ENCODE data around the gene PSMD6.

Gene PSMD6

GRCh38 chr3:64067506-64068346, 44.4 kb upstream of the PSMD6 start:
- Histone ChIP-seq H3K9ac (ENCODE audit: low read length) (no peak overlapping the region), H2AFZ (ENCODE audit: low read depth, low read length) (no peak overlapping the region), H3K27me3 (ENCODE audit: low read depth, low read length) (peaks cover 28% of the 10 kb centered on the region), H3K4me1 (ENCODE audit: low read length) (no peaks in the 10 kb centered on the region), H3K27ac (ENCODE audit: low read length) (no peak overlapping the region), H3K36me3 (replicated peaks; ENCODE audit: low read depth, low read length) (no peaks in the 10 kb centered on the region), H4K20me1 (ENCODE audit: insufficient read depth, low read length) (no peaks in the 10 kb centered on the region), H3K79me2 (ENCODE audit: low read length) (no peaks in the 10 kb centered on the region), H3K9me3 (ENCODE audit: insufficient read depth, low read length) (no peaks in the 10 kb centered on the region), H3K4me3 (ENCODE audit: low read length) (no peak overlapping the region), H3K4me2 (ENCODE audit: low read length) (no peak overlapping the region)
- TF ChIP-seq EZH2phosphoT487 (IDR thresholded peaks at IDR 0.05; ENCODE audit: low read depth) (no peak), CTCF (IDR thresholded peaks at IDR 0.05; ENCODE audit: low read depth, low read length) (no peak)

- Histone ChIP-seq H3K27ac (ENCODE audit: low read length) (no peak overlapping the region), H3K9ac (ENCODE audit: low read length) (no peak overlapping the region), H2AFZ (ENCODE audit: low read depth, low read length) (no peak overlapping the region), H3K9me3 (ENCODE audit: insufficient read depth, low read length) (no peaks in the 10 kb centered on the region), H4K20me1 (ENCODE audit: insufficient read depth, low read length) (no peaks in the 10 kb centered on the region), H3K4me2 (ENCODE audit: low read length) (no peak overlapping the region), H3K4me1 (ENCODE audit: low read length) (peaks cover under 1% of the 10 kb centered on the region; the same call in 1 of the 2 replicates), H3K79me2 (ENCODE audit: low read length) (no peaks in the 10 kb centered on the region), H3K4me3 (ENCODE audit: low read length) (no peak overlapping the region), H3K36me3 (replicated peaks; ENCODE audit: low read depth, low read length) (no peaks in the 10 kb centered on the region), H3K27me3 (ENCODE audit: low read depth, low read length) (peaks cover 43% of the 10 kb centered on the region)
- TF ChIP-seq EZH2phosphoT487 (IDR thresholded peaks at IDR 0.05; ENCODE audit: low read depth), result no peak
- TF ChIP-seq CTCF (IDR thresholded peaks at IDR 0.05; ENCODE audit: low read depth, low read length), result no peak
These were observed 41.5 kb upstream of the PSMD6 start for GRCh38 chr3:64064804-64065203.

- Histone ChIP-seq H3K9me3 (ENCODE audit: insufficient read depth, low read length) (no peaks in the 10 kb centered on the region), H2AFZ (ENCODE audit: low read depth, low read length) (no peak overlapping the region), H3K36me3 (replicated peaks; ENCODE audit: low read depth, low read length) (no peaks in the 10 kb centered on the region), H3K27me3 (ENCODE audit: low read depth, low read length) (peaks cover 40% of the 10 kb centered on the region), H3K27ac (ENCODE audit: low read length) (no peak overlapping the region), H3K79me2 (ENCODE audit: low read length) (no peaks in the 10 kb centered on the region), H4K20me1 (ENCODE audit: insufficient read depth, low read length) (no peaks in the 10 kb centered on the region), H3K4me1 (ENCODE audit: low read length) (peaks cover 9% of the 10 kb centered on the region), H3K4me2 (ENCODE audit: low read length) (no peak overlapping the region), H3K4me3 (ENCODE audit: low read length) (no peak overlapping the region), H3K9ac (ENCODE audit: low read length) (no peak overlapping the region)
- no peak for TF ChIP-seq CTCF (IDR thresholded peaks at IDR 0.05; ENCODE audit: low read depth, low read length)
- no peak for TF ChIP-seq EZH2phosphoT487 (IDR thresholded peaks at IDR 0.05; ENCODE audit: low read depth)
These were observed 40.7 kb upstream of the PSMD6 start for GRCh38 chr3:64063983-64064438.

GRCh38 chr3:64063207-64063982, 40.1 kb upstream of the PSMD6 start:
- no peaks in the 10 kb centered on the region for H4K20me1 ChIP-seq (ENCODE audit: insufficient read depth, low read length)
- H3K4me3 ChIP-seq (ENCODE audit: low read length), result no peak overlapping the region
- peaks cover 11% of the 10 kb centered on the region for H3K4me1 ChIP-seq (ENCODE audit: low read length)
- no peak overlapping the region for H3K4me2 ChIP-seq (ENCODE audit: low read length)
- H3K27me3 ChIP-seq (ENCODE audit: low read depth, low read length), result peaks cover 40% of the 10 kb centered on the region
- no peaks in the 10 kb centered on the region for H3K79me2 ChIP-seq (ENCODE audit: low read length)
- TF ChIP-seq EZH2phosphoT487 (IDR thresholded peaks at IDR 0.05; ENCODE audit: low read depth) (no peak), CTCF (IDR thresholded peaks at IDR 0.05; ENCODE audit: low read depth, low read length) (no peak)
- no peaks in the 10 kb centered on the region for H3K9me3 ChIP-seq (ENCODE audit: insufficient read depth, low read length)
- H3K27ac ChIP-seq (ENCODE audit: low read length), result no peak overlapping the region
- H3K9ac ChIP-seq (ENCODE audit: low read length), result no peak overlapping the region
- H3K36me3 ChIP-seq (replicated peaks; ENCODE audit: low read depth, low read length), result no peaks in the 10 kb centered on the region
- H2AFZ ChIP-seq (ENCODE audit: low read depth, low read length), result no peak overlapping the region

Data from OCI-LY3 (cell line).